ENCODE results near the gene PODXL2.

- TF ChIP-seq POLR2A (IDR thresholded peaks at IDR 0.05; ENCODE audit: low read depth, low read length) (no peak), POLR2AphosphoS5 (IDR thresholded peaks at IDR 0.05; ENCODE audit: low read depth, low read length) (no peak)
Observed at GRCh38 chr3:127584734-127585133, 44.3 kb upstream of the PODXL2 start.
